Esophagus squamous epithelium (tissue), 4 donors: ENCODE results near the gene TEKT5.

Experiments
- POLR2A ChIP-seq, 4 donors: fragments of 450-650 bp; IDR thresholded peaks; one replicate each; pipeline ENCODE4 v1.6.1; 2017; ENCODE audit warnings: antibody characterized with exemption in 4 of 4, mild to moderate bottlenecking in 4 of 4, moderate library complexity in 3 of 4
- TF ChIP-seq, protein P1 (sequence below), 6 experiments: fragments of 450-650 bp in 4 of 6; fragments of 200-600 bp in 2 of 6; sonication (generic) in 2 of 6; IDR thresholded peaks; one replicate each; pipeline ENCODE4 v1.5.1; 2016 to 2019; ENCODE audit warnings: antibody characterized with exemption in 6 of 6, mild to moderate bottlenecking in 4 of 6, moderate library complexity in 4 of 6

DNA sequence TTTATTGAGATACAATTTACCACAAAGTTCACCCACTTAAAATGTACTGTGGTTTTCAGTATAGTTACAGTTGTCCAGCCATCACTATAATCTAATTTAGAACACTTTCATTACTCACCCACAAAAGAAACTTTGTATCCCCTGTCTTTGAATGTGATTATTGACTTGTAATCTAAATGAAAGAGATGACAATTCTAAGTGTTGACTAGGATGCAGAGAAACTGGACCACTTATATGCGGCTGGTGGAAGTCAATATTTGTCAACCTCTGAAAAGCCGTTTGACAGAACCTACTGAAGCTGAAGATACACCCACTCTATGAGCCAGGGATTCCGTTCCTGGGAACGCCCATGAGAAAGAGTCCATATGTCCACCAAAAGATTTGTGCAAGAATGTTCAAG is 36.8 kb downstream of the TEKT5 start:
- TF ChIP-seq, protein P1, sequence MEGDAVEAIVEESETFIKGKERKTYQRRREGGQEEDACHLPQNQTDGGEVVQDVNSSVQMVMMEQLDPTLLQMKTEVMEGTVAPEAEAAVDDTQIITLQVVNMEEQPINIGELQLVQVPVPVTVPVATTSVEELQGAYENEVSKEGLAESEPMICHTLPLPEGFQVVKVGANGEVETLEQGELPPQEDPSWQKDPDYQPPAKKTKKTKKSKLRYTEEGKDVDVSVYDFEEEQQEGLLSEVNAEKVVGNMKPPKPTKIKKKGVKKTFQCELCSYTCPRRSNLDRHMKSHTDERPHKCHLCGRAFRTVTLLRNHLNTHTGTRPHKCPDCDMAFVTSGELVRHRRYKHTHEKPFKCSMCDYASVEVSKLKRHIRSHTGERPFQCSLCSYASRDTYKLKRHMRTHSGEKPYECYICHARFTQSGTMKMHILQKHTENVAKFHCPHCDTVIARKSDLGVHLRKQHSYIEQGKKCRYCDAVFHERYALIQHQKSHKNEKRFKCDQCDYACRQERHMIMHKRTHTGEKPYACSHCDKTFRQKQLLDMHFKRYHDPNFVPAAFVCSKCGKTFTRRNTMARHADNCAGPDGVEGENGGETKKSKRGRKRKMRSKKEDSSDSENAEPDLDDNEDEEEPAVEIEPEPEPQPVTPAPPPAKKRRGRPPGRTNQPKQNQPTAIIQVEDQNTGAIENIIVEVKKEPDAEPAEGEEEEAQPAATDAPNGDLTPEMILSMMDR (IDR thresholded peaks at IDR 0.05): no peak
- TF ChIP-seq POLR2A (IDR thresholded peaks at IDR 0.05): no peak
